LNCAP (cell line): ENCODE data around the gene LNX1.

Source experiments
- CTCF ChIP-seq: fragments of 450-650 bp; IDR thresholded peaks from 2 replicates; pipeline ENCODE4 v1.5.1; 2017; ENCODE audit warnings: mild to moderate bottlenecking

The LNX1 gene

GRCh38 chr4:53591372-53591892 is at the start of gene LNX1:
TSS of gene LNX1 (minus strand) at chr4:53591486. CDS start at chr4:53574002, 17,484 bp downstream.
- TF ChIP-seq CTCF = peak; percentile 29; the same call in 1 of the 2 replicates

GRCh38 chr4:53640576-53641453 is 49.5 kb upstream of the LNX1 start:
- no peak for TF ChIP-seq CTCF

- no peak for TF ChIP-seq CTCF
Measured at GRCh38 chr4:53638919-53639318, 47.6 kb upstream of the LNX1 start.

GRCh38 chr4:53637348-53637747 is 46.1 kb upstream of the LNX1 start:
- TF ChIP-seq CTCF = no peak

GRCh38 chr4:53635697-53636483 is 44.6 kb upstream of the LNX1 start:
- TF ChIP-seq CTCF = no peak

GRCh38 chr4:53633608-53634007 is 42.3 kb upstream of the LNX1 start:
- TF ChIP-seq CTCF = no peak

- no peak for TF ChIP-seq CTCF
Measured at GRCh38 chr4:53629296-53629695, 38.0 kb upstream of the LNX1 start.
